GM23338 (cell line): ENCODE data around the gene PSMA5.
"Not testable (repeated sequence)": the region's sequence is repeated elsewhere in the genome, so short reads cannot be mapped to it uniquely, and the experiment has no call there.

Experiments used
- CREB1 ChIP-seq: fragments of 250-450 bp; sonication (Bioruptor Pico); IDR thresholded peaks from 2 replicates; pipeline ENCODE4 v1.5.0; 2020; ENCODE audit warnings: low read depth, mild to moderate bottlenecking, moderate library complexity
- EZH2 ChIP-seq: fragments of 200-600 bp; sonication (generic); IDR thresholded peaks from one replicate; pipeline ENCODE4 v1.8.0; 2017; ENCODE audit warnings: antibody characterized with exemption, mild to moderate bottlenecking, low read depth; ENCODE audit not compliant: unreplicated experiment
- EZH2phosphoT487 ChIP-seq: fragments of 200-600 bp; sonication (generic); IDR thresholded peaks from one replicate; pipeline ENCODE4 v1.8.1; 2018; ENCODE audit warnings: antibody characterized with exemption; ENCODE audit not compliant: unreplicated experiment
- JUNB ChIP-seq: IDR thresholded peaks from one replicate; pipeline ENCODE4 v1.6.1; 2016; ENCODE audit warnings: antibody characterized with exemption; ENCODE audit not compliant: unreplicated experiment
- POLR2AphosphoS5 ChIP-seq: IDR thresholded peaks from 2 replicates; pipeline ENCODE4 v1.6.1; 2016; ENCODE audit warnings: antibody characterized with exemption, low read depth
- STAT1 ChIP-seq: IDR thresholded peaks from one replicate; pipeline ENCODE4 v1.6.1; 2016; ENCODE audit warnings: antibody characterized with exemption; ENCODE audit not compliant: unreplicated experiment
- ZNF114 ChIP-seq: fragments of 250-450 bp; sonication (Bioruptor Pico); IDR thresholded peaks from 2 replicates; pipeline ENCODE4 v1.5.0; 2020; ENCODE audit warnings: mild to moderate bottlenecking, moderate library complexity
- ZNF331 ChIP-seq: fragments of 250-450 bp; sonication (Bioruptor Pico); IDR thresholded peaks from 2 replicates; pipeline ENCODE4 v1.5.0; 2020; ENCODE audit warnings: low read depth, mild to moderate bottlenecking, moderate library complexity
- TF ChIP-seq, protein P1 (sequence below): IDR thresholded peaks from one replicate; pipeline ENCODE4 v1.6.1; 2018; ENCODE audit warnings: antibody characterized with exemption; ENCODE audit not compliant: unreplicated experiment
- TF ChIP-seq, protein P2 (sequence below), 2 experiments: fragments of 200-600 bp in 1 of 2; sonication (generic) in 1 of 2; conservative IDR thresholded peaks; 2 replicates each; pipeline versions ENCODE4 v1.5.1 to v1.6.1; 2016 to 2017; ENCODE audit warnings: antibody characterized with exemption in 2 of 2, low read depth in 2 of 2, mild to moderate bottlenecking in 2 of 2, moderate library complexity in 1 of 2
- TF ChIP-seq, protein P3 (sequence below): IDR thresholded peaks from 2 replicates; pipeline ENCODE4 v1.6.1; 2016; ENCODE audit warnings: antibody characterized with exemption

DNA sequence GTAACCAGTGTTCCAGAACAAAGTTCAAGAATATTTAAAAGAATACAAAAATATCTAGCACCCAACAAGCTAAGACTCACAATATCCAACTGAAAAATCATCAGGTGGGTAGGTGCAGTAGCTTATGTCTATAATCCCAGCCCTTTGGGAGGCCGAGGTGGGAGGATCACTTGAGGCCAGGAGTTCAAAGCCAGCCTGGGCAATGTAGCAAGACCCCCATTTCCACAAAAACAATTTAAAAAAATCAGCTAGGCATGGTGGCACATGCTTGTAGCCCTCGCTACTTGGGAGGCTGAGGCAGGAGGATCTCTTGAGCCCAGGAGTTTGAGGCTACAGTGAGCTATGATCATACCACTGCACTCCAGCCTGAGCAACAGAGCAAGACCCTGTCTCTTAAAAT lies 52.6 kb downstream of the PSMA5 start:
- TF ChIP-seq, protein P1, sequence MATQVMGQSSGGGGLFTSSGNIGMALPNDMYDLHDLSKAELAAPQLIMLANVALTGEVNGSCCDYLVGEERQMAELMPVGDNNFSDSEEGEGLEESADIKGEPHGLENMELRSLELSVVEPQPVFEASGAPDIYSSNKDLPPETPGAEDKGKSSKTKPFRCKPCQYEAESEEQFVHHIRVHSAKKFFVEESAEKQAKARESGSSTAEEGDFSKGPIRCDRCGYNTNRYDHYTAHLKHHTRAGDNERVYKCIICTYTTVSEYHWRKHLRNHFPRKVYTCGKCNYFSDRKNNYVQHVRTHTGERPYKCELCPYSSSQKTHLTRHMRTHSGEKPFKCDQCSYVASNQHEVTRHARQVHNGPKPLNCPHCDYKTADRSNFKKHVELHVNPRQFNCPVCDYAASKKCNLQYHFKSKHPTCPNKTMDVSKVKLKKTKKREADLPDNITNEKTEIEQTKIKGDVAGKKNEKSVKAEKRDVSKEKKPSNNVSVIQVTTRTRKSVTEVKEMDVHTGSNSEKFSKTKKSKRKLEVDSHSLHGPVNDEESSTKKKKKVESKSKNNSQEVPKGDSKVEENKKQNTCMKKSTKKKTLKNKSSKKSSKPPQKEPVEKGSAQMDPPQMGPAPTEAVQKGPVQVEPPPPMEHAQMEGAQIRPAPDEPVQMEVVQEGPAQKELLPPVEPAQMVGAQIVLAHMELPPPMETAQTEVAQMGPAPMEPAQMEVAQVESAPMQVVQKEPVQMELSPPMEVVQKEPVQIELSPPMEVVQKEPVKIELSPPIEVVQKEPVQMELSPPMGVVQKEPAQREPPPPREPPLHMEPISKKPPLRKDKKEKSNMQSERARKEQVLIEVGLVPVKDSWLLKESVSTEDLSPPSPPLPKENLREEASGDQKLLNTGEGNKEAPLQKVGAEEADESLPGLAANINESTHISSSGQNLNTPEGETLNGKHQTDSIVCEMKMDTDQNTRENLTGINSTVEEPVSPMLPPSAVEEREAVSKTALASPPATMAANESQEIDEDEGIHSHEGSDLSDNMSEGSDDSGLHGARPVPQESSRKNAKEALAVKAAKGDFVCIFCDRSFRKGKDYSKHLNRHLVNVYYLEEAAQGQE, result not testable (repeated sequence)
- not testable (repeated sequence) for TF ChIP-seq STAT1; EZH2phosphoT487; CREB1 (CRISPR knock-in tag); EZH2; POLR2AphosphoS5; ZNF331 (CRISPR knock-in tag); ZNF114 (CRISPR knock-in tag); JUNB
- TF ChIP-seq, protein P2, sequence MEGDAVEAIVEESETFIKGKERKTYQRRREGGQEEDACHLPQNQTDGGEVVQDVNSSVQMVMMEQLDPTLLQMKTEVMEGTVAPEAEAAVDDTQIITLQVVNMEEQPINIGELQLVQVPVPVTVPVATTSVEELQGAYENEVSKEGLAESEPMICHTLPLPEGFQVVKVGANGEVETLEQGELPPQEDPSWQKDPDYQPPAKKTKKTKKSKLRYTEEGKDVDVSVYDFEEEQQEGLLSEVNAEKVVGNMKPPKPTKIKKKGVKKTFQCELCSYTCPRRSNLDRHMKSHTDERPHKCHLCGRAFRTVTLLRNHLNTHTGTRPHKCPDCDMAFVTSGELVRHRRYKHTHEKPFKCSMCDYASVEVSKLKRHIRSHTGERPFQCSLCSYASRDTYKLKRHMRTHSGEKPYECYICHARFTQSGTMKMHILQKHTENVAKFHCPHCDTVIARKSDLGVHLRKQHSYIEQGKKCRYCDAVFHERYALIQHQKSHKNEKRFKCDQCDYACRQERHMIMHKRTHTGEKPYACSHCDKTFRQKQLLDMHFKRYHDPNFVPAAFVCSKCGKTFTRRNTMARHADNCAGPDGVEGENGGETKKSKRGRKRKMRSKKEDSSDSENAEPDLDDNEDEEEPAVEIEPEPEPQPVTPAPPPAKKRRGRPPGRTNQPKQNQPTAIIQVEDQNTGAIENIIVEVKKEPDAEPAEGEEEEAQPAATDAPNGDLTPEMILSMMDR (conservative IDR thresholded peaks at IDR 0.05; ENCODE audit: low read depth in 2 of 2), result not testable (repeated sequence)
- TF ChIP-seq, protein P3, sequence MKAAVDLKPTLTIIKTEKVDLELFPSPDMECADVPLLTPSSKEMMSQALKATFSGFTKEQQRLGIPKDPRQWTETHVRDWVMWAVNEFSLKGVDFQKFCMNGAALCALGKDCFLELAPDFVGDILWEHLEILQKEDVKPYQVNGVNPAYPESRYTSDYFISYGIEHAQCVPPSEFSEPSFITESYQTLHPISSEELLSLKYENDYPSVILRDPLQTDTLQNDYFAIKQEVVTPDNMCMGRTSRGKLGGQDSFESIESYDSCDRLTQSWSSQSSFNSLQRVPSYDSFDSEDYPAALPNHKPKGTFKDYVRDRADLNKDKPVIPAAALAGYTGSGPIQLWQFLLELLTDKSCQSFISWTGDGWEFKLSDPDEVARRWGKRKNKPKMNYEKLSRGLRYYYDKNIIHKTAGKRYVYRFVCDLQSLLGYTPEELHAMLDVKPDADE, result not testable (repeated sequence)
